GM21447 (cell line): ENCODE data around the gene MARCKSL1.
"Not testable (repeated sequence)": the region's sequence is repeated elsewhere in the genome, so short reads cannot be mapped to it uniquely, and the experiment has no call there.

ENCODE experiments used
- ATAC-seq: cut with Tn5 transposase; IDR thresholded peaks from one replicate; pipeline ENCODE4 v1.9.1; 2021; ENCODE audit not compliant: unreplicated experiment

Gene MARCKSL1

DNA sequence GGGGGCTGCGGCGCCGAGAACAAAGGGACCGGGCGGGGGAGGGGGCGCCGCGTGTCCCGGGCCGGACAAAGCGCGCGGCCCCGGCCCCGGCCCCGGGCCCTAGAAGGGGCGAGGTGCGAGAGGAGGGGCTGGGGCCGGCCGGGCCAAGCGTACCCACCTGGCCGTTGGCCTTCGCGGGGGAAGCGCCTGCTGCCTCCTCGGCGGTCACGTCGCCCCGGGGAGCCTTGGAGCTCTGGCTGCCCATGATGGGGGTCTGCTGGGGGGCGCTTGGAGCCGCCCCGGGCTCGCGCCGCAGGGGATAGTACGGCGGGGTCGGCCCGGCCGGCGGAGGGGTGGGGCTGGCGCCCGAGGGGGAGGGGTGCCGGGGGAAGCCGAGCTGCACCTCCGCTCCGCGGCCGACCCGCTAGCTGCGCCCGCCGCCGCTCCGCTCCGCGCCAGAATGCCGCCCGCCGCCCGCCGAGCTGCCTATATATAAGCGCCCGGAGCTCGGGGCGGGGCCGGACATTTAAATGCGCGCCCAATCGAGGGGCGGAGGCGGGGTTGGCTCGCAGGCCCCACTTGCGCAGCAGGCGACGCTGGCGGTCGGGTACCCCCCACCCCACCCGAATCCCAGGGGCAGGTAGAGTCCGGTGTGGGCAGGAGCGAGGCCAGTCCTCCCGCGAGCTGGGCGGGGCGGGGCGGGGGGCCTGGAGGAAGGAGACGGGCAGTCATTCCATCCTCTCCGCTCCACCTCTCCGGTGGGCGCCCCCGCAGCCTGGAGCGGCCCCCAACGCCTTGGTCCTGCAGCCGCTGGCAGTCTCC lies at the start of gene MARCKSL1:
MARCKSL1 (minus strand) TSS at position 444 of the 801 bp plus-strand sequence; CDS start at position 244, 200 bp downstream.
- no peak for ATAC-seq

GRCh38 chr1:32380057-32380456 lies 44.0 kb upstream of the MARCKSL1 start:
- no peak for ATAC-seq

DNA sequence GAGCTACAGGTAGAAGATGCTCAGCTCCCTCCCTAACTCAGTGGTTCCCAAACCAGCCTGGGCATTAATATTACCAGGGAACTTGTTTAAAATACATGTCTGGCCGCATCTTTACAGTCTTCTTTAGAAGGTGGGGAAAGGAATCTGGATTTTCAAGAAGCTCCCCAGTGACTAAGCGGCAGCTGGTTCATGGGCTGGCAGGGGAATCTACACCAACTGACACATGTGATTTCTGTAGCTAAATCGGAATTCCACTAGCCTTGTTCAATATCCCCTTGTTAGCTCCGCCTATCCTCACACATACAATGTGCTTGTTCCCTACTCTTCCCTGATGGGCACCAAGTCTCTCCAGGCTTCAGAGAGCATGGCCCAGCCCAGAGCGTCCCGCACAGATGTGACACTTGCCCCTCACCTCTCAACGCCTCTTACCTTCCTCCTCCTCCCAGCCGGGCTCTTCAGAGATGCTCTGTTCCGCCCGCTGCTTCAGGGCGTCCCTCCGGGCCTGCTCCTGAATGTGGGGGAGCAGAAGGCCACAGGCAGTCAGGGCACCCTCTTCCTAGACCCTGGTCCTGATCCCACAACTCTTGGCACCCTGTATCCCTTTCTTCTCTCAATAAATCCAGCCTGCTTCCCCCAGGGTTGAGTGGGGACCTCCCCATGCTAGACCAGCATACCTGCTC lies 41.6 kb upstream of the MARCKSL1 start:
- no peak for ATAC-seq

- no peak for ATAC-seq
Measured at GRCh38 chr1:32376199-32376598, 40.2 kb upstream of the MARCKSL1 start.

DNA sequence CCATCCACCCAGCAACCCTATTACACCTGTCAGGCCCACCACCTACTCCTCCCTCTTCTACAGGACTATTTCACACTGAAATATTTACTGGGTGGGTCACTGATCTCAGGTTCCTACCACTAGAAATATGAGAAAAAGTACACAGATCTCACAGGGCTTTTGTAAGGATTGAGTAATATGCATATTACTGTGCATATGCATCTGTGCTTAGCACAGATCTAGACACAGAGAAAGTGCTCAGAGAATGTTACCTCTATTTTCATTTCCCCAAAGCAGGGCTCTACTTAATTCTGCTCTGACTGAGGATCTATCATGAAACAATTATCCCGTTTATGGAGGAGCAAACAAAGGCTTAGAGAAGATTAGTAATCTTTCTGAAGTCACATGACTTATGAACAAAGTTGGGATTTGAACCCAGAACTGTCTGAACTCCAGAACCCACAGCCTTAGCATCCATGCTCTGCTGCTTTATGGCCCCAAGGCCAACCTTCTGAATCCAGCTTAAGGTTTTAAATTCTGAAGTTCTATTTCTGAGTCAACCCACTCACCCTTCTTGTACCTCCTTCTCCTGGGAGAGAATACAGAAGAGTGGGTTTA lies 38.1 kb upstream of the MARCKSL1 start:
- no peak for ATAC-seq

DNA sequence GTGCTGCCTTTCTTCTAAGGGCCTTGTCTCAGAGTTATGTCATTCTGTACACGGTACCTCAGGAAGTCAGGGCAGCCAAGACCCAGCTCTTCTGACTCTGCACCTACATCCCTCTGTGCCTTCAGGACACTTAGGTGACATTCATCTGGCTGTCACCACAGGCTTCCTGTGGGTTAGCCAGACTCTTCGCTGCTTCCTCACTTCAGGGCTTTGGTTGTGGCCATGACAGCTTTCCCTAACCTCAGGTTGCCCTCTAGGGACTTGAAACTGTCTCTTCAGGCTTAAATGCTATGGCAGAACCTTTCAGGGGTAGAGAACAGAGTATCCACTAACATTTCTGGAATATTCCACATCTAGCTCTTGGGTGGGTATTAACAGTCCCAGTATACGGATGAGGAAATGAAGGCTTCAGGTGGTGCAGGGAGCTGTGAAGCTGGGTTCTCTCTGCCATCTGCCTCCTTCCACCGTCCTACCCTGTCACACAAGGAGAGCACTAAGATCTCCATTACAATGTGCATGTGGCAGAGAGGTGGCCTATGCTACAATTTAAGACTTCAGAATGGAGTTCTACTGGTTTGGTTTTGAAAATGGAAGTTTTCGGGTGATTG lies 36.2 kb upstream of the MARCKSL1 start:
- ATAC-seq: no peak

GRCh38 chr1:32367912-32368635 lies 32.0 kb upstream of the MARCKSL1 start:
- no peak for ATAC-seq

- ATAC-seq: no peak
Measured at GRCh38 chr1:32365445-32365844, 29.4 kb upstream of the MARCKSL1 start.

DNA sequence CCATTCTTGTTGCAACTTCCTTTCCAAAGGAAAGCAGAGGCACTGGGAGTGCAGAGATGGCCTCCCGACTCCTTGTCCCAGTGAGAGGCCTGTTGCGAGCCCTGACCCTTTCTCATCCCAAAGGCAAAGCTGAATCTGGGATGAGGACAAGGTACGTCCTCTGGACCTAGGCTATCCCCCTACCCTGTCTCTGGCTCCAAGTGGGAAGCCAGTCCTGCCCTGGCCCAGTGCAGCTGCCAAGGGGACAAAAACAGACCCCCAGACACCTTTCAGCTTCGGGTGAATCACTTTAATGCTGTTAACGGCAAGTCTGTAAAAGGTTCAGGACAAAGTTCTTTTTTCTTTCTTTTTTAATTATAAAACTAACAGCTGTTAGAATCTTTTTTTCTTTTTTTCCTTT lies 28.8 kb upstream of the MARCKSL1 start:
- no peak for ATAC-seq

DNA sequence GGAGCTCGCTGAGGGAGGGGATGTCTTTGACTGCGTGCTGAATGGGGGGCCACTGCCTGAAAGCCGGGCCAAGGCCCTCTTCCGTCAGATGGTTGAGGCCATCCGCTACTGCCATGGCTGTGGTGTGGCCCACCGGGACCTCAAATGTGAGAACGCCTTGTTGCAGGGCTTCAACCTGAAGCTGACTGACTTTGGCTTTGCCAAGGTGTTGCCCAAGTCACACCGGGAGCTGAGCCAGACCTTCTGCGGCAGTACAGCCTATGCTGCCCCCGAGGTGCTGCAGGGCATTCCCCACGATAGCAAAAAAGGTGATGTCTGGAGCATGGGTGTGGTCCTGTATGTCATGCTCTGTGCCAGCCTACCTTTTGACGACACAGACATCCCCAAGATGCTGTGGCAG lies 27.7 kb upstream of the MARCKSL1 start:
- ATAC-seq: no peak

DNA sequence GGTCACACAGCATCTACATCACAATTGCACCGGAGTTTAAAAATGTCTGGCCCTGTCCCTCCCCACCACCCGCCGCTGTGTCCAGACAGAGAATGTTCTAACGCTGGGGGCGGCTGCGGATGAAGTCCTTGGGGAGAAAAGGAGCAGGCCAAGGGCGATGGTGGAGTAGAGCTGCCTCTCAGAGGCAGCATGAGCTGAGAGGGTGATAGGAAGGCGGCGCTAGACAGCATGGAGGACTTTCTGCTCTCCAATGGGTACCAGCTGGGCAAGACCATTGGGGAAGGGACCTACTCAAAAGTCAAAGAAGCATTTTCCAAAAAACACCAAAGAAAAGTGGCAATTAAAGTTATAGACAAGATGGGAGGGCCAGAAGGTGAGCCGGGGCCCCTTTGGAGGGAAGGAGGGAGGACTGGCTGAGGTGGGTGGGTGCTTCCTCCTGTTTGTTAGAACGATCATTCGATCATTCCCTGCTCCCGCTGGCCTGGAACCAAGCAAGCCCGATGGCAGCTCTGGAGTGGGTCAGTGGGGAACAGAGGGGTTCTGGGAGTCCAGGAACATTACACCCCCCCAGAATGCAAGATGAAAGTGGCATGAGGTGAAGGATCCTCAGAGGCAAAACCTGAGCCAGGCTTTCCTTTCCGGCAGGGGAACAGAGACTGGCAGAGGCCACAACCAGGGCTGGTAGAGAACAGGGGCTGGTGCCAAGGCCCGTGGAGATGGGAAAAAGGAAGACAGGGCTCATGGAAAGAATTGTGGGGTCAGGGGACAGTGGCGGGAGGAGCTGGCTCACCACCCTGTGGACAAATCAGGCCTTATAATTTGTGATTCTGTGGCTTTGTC lies 26.7 kb upstream of the MARCKSL1 start, which contains the start of the genes FAM229A and TSSK3:
FAM229A (minus strand) TSS at position 12 of the 840 bp plus-strand sequence. CDS start 394 bp downstream, outside the sequence.
TSSK3 (plus strand) TSS at position 66 of the 840 bp plus-strand sequence; CDS start at position 229, 163 bp downstream.
- no peak for ATAC-seq

DNA sequence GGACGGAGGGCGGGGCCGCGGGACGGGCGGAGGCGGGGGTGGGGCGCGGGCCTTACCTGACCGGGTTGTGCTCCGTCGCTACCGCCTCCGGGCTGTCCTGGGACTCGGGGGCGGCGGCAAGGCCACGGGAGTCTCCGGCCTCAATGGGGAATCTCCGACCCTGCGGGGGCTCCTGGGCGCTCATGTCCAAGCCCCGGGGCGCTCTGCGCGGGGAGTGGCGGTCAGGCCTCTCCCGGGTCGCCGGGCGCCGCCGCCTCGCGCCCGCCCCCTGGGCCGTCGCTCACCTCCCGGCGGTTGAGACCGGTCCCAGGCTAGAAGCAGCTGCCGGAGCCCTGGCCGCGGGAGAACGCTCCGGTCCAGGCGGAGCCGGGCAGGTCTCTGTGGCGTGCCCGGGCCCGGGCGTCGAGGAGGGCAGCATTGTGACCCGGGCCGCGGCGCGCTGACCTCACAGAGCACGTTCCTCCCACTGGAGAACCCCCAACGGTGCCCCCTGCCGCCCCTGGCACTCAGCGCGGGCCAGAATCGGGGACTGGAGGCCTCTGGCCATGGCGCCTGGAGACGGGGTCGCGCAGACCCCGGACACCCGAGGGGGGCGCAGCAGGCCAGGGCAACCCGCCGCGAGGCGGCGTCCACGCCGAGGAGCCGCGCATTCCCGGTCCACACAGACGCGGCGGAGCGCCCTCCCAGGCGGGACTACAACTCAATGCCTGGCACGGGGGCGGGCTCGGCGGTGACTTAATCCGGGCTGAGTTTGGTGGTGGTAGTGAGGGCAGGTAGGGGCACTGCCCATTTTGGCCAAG lies 25.8 kb upstream of the MARCKSL1 start:
- ATAC-seq: no peak

GRCh38 chr1:32361308-32361673 lies 25.3 kb upstream of the MARCKSL1 start:
- ATAC-seq: no peak

- ATAC-seq: no peak
Measured at GRCh38 chr1:32358435-32358834, 22.4 kb upstream of the MARCKSL1 start.

- no peak for ATAC-seq
Measured at GRCh38 chr1:32357614-32358013, 21.6 kb upstream of the MARCKSL1 start.

GRCh38 chr1:32356478-32356877 lies 20.4 kb upstream of the MARCKSL1 start:
- no peak for ATAC-seq

DNA sequence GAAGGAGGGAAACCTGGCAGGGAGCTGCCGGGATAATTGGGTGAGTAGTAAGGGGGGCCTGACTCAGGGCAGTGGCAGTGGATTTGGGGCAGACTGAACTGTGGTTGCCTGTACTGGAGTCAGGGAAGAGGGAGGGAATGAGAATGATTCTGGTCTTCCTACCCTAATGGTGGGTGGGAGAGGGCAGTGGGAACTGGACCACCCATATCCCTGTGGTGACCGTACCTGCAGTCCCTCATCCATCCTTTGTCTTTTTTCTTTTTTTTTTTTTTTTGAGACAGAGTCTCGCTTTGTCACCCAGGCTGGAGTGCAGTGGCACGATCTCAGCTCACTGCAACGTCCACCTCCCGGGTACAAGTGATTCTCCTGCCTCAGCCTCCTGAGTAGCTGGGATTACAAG lies 19.7 kb upstream of the MARCKSL1 start:
- ATAC-seq: not testable (repeated sequence)

GRCh38 chr1:32353886-32354570 lies 18.0 kb upstream of the MARCKSL1 start:
- ATAC-seq: no peak
